HFF-Myc (cell line): ENCODE data around the gene SORCS2.
A peak's percentile ranks its signal among the peaks of the same experiment; 100 is the strongest.

Experiments used
- DNase-seq: peaks from one replicate; pipeline ENCODE4 v3.0.0-alpha.2; 2011; ENCODE audit warnings: low read depth; ENCODE audit errors: extremely low read depth
- H3K4me3 ChIP-seq: replicated peaks from 2 replicates; pipeline ENCODE4 v1.5.1; 2011; ENCODE audit warnings: low read depth, mild to moderate bottlenecking, control low read depth, low read length
- TF ChIP-seq, protein P1 (sequence below): IDR thresholded peaks from 2 replicates; pipeline ENCODE4 v1.5.1; 2012; ENCODE audit warnings: mild to moderate bottlenecking, low read depth, low read length, control low read depth; ENCODE audit errors: missing control alignments

SORCS2 gene

DNA sequence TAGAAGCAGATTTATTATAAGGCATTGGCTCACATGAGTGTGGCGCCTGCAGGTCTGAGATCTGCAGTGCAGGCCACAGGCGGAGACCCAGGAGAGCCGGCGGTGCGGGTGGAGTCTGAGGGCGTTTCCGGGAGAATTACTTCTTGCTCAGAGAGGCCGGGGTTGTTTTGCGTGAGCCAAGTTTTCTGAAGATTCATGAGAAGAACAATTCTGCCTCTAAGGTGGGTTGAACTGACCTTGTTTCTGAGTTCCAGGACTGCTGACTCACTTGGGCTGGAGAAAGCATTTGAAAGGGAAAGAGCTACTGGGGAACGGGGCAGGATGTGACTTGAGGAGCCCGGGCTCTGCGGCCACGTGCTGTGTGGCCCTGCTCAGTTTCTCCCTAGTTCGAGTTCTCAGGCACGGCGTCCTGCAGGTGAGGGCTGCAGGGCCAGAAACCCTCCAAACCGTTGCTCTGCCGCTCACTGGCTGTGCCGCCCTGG is 36.7 kb upstream of the SORCS2 start:
- TF ChIP-seq, protein P1, sequence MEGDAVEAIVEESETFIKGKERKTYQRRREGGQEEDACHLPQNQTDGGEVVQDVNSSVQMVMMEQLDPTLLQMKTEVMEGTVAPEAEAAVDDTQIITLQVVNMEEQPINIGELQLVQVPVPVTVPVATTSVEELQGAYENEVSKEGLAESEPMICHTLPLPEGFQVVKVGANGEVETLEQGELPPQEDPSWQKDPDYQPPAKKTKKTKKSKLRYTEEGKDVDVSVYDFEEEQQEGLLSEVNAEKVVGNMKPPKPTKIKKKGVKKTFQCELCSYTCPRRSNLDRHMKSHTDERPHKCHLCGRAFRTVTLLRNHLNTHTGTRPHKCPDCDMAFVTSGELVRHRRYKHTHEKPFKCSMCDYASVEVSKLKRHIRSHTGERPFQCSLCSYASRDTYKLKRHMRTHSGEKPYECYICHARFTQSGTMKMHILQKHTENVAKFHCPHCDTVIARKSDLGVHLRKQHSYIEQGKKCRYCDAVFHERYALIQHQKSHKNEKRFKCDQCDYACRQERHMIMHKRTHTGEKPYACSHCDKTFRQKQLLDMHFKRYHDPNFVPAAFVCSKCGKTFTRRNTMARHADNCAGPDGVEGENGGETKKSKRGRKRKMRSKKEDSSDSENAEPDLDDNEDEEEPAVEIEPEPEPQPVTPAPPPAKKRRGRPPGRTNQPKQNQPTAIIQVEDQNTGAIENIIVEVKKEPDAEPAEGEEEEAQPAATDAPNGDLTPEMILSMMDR, result no peak
- no peak for DNase-seq
- no peak overlapping the region for H3K4me3 ChIP-seq

DNA sequence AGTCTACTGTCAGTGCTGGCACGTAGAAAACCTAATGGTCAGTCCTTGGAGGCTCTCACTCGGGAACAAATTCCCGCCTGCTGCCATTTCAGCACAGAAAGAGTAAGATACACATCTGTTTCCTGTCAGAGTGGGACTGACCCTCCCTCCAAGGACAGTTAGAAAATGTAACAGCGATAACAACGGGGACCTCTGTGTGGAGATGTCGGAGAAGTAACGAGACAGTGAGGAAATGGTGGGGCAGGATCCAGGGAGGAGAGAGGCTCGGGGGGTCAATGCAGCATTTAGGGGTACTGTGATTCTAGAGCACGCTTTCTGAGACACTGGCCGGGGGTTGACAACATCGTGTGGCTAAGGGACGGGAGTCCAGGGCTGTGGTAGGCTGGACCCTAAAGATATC is 36.0 kb upstream of the SORCS2 start:
- no peak overlapping the region for H3K4me3 ChIP-seq
- no peak for DNase-seq
- TF ChIP-seq, protein P1, result no peak

DNA sequence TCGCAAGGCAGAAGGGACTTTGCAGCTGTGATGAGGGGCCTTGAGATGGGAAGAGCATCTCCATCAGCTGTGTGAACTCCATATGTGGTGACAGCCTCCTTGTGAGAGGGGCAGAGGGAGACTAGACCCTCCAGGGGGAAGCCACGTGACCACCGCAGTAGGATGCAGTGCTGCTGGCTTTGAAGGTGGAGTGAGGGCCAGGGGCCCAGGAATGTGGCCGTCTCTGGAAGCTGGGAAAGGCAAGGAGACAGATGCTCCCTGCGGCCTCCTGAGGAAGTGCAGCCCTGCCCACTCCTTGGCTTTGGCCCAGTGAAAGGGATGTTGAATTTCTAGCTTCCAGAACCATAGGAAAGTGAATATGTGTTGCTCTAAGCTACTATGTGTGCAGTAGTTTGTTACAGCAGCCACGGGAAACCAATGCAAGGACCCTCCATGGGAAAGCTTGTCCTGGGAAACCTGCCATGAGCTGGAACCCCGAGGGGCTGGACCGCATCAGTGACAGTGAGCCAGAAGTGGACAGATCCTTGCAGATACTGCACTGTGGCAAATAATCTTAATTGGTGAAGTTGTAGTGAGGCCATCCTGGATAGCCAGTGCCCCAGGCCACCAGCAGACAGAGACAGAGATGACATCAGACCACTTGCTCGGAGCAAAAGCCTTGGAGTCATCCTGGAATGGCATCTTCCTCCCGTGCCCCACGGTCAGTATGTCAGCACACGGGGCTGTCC is 35.4 kb upstream of the SORCS2 start:
- TF ChIP-seq, protein P1, result peak; percentile 62
- H3K4me3 ChIP-seq, result no peak overlapping the region
- no peak for DNase-seq

DNA sequence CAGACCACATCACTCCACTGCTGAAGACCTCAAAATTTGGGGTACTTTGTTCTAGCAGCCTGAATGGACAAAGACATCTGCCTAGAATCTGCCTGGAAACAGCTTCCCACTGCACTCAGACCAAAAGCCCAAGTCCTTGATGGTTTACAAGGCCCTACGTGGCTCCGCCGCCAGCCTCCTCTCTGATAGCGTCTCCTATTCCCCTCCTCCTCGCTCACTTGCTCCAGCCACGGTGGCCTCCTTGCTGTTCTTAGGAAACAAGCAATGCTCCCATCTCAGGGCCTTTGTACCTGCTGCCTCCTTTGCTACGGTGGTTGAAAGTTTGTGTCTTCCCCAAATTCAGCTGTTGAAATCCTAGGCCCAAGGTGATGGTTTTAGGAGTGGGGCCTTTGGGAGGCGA is 34.7 kb upstream of the SORCS2 start:
- TF ChIP-seq, protein P1, result no peak

DNA sequence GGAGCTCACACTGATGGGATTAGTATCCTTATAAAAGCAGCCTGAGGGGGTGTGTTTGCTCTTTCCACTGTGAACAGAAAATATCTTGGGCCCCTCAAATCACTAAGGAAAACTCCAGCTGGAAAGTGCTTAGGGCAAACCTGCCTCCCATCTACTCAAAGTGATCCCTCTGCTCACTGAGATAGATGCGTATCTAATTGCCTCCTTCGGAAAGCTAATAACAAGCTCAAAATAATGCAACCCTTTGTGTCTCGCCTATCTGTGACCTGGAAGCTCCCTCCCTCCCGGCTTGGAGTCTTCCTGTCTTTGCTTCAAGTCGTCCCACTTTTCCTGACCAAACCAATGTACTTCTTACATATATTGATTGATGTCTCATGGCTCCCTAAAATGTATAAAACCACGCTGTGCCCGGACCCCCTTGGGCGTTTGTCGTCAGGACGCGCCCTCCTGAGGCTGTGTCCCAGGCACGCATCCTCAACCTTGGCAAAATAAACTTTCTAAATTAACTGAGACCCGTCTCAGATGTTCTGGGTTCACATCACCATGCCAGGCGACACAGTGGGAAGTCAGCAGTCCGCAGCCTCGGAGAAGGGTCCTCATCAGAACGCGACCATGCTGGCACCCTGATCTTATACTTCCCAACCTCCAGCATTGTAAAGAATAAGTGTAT is 34.1 kb upstream of the SORCS2 start:
- H3K4me3 ChIP-seq, result no peak overlapping the region
- TF ChIP-seq, protein P1, result no peak
- DNase-seq, result no peak

More for the DNA sequence above, 34.7 kb upstream of the SORCS2 start:
- no peak for DNase-seq
- H3K4me3 ChIP-seq, result no peak overlapping the region

DNA sequence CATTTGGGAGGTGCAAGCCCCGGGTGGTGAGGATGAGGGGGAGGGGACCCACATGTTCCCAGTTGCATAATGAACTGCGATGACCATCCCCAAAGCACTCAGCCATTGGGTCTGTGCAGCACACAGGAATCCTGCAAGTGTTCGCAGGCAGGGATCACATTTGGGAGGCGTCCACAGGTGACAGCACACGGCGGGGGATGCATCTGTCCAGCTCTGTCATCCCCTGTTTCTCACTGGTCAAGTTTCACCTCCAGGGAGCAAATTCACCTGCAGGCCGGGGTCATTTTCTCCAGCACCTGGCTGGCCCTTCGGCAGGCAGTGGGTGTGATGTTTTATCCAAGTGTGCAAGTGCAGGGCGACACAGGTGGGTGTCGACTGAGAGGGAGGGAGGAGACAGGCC is 33.3 kb upstream of the SORCS2 start:
- no peak overlapping the region for H3K4me3 ChIP-seq
- DNase-seq, result no peak
- TF ChIP-seq, protein P1, result no peak
